SK-N-SH treated with all-trans-retinoic acid at 6 μM for 48 hours (cell line): Measurements from ENCODE around the gene SALL1.

Source experiments
- ARNTL ChIP-seq: fragments of 450-650 bp; formaldehyde crosslinking; IDR thresholded peaks from 2 replicates; pipeline ENCODE4 v1.5.0; 2020; ENCODE audit warnings: low read depth, mild to moderate bottlenecking, moderate library complexity, borderline replicate concordance
- BACH2 ChIP-seq: fragments of 250-450 bp; sonication (Bioruptor Pico); IDR thresholded peaks from 2 replicates; pipeline ENCODE4 v1.9.0; 2021; ENCODE audit warnings: mild to moderate bottlenecking, borderline replicate concordance
- GLIS3 ChIP-seq: fragments of 250-450 bp; sonication (Bioruptor Pico); IDR thresholded peaks from 2 replicates; pipeline ENCODE4 v1.5.0; 2020; ENCODE audit warnings: mild to moderate bottlenecking, moderate library complexity
- ISL1 ChIP-seq: fragments of 250-450 bp; sonication (Bioruptor Pico); IDR thresholded peaks from 2 replicates; pipeline ENCODE4 v2.1.2; 2022; ENCODE audit warnings: mild to moderate bottlenecking, moderate library complexity
- POU6F1 ChIP-seq: fragments of 250-450 bp; sonication (Bioruptor Pico); IDR thresholded peaks from 2 replicates; pipeline ENCODE4 v1.8.0; 2021; ENCODE audit warnings: low read depth, mild to moderate bottlenecking, moderate library complexity, borderline replicate concordance
- RARB ChIP-seq: fragments of 250-450 bp; sonication (Bioruptor Pico); IDR thresholded peaks from 2 replicates; pipeline ENCODE4 v1.8.0; 2021; ENCODE audit warnings: mild to moderate bottlenecking, moderate library complexity
- SNAI2 ChIP-seq: fragments of 250-450 bp; sonication (Bioruptor Pico); IDR thresholded peaks from 2 replicates; pipeline ENCODE4 v1.5.0; 2020; ENCODE audit warnings: mild to moderate bottlenecking, moderate library complexity
- TCF4 ChIP-seq: fragments of 250-450 bp; sonication (Bioruptor Pico); IDR thresholded peaks from 2 replicates; pipeline ENCODE4 v1.8.0; 2021; ENCODE audit warnings: mild to moderate bottlenecking, moderate library complexity, borderline replicate concordance
- ZFP3 ChIP-seq: fragments of 250-450 bp; sonication (Bioruptor Pico); IDR thresholded peaks from 2 replicates; pipeline ENCODE4 v1.5.0; 2020; ENCODE audit warnings: mild to moderate bottlenecking, moderate library complexity
- ZFP30 ChIP-seq: fragments of 450-650 bp; formaldehyde crosslinking; IDR thresholded peaks from 2 replicates; pipeline ENCODE4 v1.5.0; 2022; ENCODE audit warnings: mild to moderate bottlenecking, moderate library complexity
- ZNF70 ChIP-seq: fragments of 450-650 bp; formaldehyde crosslinking; IDR thresholded peaks from 2 replicates; pipeline ENCODE4 v1.5.0; 2020; ENCODE audit warnings: mild to moderate bottlenecking, moderate library complexity
- TF ChIP-seq, protein P1 (sequence below): fragments of 250-450 bp; sonication (Bioruptor Pico); IDR thresholded peaks from 2 replicates; pipeline ENCODE4 v1.5.0; 2020; ENCODE audit warnings: mild to moderate bottlenecking, moderate library complexity
- TF ChIP-seq, protein P2 (sequence below): fragments of 250-450 bp; sonication (Bioruptor Pico); IDR thresholded peaks from 2 replicates; pipeline ENCODE4 v1.5.1; 2020; ENCODE audit warnings: low read depth, mild to moderate bottlenecking, moderate library complexity
- TF ChIP-seq, protein P3 (sequence below): fragments of 250-450 bp; sonication (Bioruptor Pico); IDR thresholded peaks from 2 replicates; pipeline ENCODE4 v1.8.0; 2020; ENCODE audit warnings: mild to moderate bottlenecking, moderate library complexity, borderline replicate concordance

DNA sequence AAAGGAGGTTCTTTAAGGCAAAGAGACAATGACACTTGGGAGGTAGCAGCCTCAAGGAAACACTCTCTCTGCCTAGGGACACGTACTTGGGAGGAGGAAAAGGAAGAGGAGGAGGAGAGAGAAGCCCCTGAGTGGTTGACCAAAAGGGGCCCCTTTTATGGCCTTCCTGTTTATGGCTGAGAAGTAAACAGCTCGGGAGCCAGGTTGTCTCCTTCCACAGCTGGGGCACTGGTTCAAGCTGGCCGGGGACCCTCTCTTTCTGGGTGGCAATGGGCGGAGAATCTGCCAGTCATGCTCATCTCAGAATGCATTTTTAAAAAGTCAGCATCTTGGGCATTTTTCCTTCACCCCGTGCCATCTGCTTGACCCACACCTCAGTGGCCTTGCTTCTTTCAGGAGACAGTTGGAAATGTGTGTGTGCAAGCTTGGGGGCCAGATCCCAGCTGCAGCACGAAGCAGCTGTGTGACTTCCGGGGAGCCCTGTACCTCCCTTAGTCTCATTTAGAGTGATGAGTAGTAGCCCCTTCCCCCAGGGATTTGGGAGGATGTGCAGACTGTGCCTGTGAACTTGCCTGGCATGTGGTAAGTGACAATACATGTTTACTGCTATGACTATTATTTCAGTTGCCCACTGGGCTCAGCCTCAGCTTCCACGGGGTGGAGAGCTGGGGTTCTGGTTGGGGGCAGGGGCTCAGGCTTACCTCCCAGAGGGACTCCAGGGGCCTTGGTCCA lies 33.8 kb upstream of the SALL1 start:
- TF ChIP-seq BACH2: no peak
- no peak for TF ChIP-seq ARNTL (CRISPR knock-in tag)
- no peak for TF ChIP-seq ZFP3 (CRISPR knock-in tag)
- TF ChIP-seq, protein P1, sequence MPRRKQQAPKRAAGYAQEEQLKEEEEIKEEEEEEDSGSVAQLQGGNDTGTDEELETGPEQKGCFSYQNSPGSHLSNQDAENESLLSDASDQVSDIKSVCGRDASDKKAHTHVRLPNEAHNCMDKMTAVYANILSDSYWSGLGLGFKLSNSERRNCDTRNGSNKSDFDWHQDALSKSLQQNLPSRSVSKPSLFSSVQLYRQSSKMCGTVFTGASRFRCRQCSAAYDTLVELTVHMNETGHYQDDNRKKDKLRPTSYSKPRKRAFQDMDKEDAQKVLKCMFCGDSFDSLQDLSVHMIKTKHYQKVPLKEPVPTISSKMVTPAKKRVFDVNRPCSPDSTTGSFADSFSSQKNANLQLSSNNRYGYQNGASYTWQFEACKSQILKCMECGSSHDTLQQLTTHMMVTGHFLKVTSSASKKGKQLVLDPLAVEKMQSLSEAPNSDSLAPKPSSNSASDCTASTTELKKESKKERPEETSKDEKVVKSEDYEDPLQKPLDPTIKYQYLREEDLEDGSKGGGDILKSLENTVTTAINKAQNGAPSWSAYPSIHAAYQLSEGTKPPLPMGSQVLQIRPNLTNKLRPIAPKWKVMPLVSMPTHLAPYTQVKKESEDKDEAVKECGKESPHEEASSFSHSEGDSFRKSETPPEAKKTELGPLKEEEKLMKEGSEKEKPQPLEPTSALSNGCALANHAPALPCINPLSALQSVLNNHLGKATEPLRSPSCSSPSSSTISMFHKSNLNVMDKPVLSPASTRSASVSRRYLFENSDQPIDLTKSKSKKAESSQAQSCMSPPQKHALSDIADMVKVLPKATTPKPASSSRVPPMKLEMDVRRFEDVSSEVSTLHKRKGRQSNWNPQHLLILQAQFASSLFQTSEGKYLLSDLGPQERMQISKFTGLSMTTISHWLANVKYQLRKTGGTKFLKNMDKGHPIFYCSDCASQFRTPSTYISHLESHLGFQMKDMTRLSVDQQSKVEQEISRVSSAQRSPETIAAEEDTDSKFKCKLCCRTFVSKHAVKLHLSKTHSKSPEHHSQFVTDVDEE (CRISPR knock-in tag): no peak
- no peak for TF ChIP-seq SNAI2 (CRISPR knock-in tag)
- TF ChIP-seq RARB (CRISPR knock-in tag): no peak
- no peak for TF ChIP-seq ZFP30 (CRISPR knock-in tag)
- TF ChIP-seq, protein P2, sequence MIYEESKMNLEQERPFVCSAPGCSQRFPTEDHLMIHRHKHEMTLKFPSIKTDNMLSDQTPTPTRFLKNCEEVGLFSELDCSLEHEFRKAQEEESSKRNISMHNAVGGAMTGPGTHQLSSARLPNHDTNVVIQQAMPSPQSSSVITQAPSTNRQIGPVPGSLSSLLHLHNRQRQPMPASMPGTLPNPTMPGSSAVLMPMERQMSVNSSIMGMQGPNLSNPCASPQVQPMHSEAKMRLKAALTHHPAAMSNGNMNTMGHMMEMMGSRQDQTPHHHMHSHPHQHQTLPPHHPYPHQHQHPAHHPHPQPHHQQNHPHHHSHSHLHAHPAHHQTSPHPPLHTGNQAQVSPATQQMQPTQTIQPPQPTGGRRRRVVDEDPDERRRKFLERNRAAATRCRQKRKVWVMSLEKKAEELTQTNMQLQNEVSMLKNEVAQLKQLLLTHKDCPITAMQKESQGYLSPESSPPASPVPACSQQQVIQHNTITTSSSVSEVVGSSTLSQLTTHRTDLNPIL (CRISPR knock-in tag): no peak
- no peak for TF ChIP-seq ISL1 (CRISPR knock-in tag)
- no peak for TF ChIP-seq GLIS3 (CRISPR knock-in tag)
- TF ChIP-seq ZNF70 (CRISPR knock-in tag): no peak
- TF ChIP-seq POU6F1 (CRISPR knock-in tag): no peak
- TF ChIP-seq, protein P3, sequence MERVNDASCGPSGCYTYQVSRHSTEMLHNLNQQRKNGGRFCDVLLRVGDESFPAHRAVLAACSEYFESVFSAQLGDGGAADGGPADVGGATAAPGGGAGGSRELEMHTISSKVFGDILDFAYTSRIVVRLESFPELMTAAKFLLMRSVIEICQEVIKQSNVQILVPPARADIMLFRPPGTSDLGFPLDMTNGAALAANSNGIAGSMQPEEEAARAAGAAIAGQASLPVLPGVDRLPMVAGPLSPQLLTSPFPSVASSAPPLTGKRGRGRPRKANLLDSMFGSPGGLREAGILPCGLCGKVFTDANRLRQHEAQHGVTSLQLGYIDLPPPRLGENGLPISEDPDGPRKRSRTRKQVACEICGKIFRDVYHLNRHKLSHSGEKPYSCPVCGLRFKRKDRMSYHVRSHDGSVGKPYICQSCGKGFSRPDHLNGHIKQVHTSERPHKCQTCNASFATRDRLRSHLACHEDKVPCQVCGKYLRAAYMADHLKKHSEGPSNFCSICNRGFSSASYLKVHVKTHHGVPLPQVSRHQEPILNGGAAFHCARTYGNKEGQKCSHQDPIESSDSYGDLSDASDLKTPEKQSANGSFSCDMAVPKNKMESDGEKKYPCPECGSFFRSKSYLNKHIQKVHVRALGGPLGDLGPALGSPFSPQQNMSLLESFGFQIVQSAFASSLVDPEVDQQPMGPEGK: no peak
- no peak for TF ChIP-seq TCF4 (CRISPR knock-in tag)
